Neuron (in vitro differentiated cells): ENCODE measurements around the gene MOCS3.
"Not testable (repeated sequence)": the region's sequence is repeated elsewhere in the genome, so short reads cannot be mapped to it uniquely, and the experiment has no call there.

Experiments used
- H2AFZ ChIP-seq: one replicate; pipeline ENCODE4 v1.6.1; 2013; ENCODE audit warnings: low read depth, mild to moderate bottlenecking, inconsistent platforms, low read length, moderate library complexity
- H3K27me3 ChIP-seq: one replicate; pipeline ENCODE4 v1.6.1; 2013; ENCODE audit warnings: low read length; ENCODE audit not compliant: insufficient read depth
- H3K36me3 ChIP-seq: one replicate; pipeline ENCODE4 v1.6.1; 2013; ENCODE audit warnings: low read length; ENCODE audit not compliant: insufficient read depth
- H3K4me1 ChIP-seq: one replicate; pipeline ENCODE4 v1.6.1; 2013; ENCODE audit warnings: low read length; ENCODE audit not compliant: insufficient read depth
- H3K4me3 ChIP-seq: 2 replicates; pipeline ENCODE4 v1.5.1; 2013; ENCODE audit warnings: mild to moderate bottlenecking, low read length, moderate library complexity
- H3K9me3 ChIP-seq: one replicate; pipeline ENCODE4 v1.6.1; 2013; ENCODE audit warnings: low read length

Gene MOCS3

DNA sequence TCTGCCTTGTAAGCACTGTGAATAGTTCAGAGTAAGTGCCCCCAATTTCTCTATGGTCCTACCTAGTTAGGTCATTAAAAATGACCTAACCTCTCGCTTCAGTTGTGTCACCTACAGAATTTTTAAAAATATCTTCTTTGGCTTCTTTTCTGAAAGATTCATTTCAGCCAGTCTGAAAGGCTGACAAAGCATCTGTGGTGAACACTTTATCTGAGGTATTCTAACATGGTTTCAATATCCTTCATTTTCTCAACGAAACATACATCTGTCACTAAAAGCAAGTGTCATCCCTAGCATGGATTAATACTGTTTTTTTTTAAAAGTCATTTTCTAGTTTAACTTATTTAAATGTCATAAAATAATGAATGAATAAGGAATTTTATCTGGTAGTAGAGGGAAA is 5.4 kb upstream of the MOCS3 start:
- H2AFZ ChIP-seq: no peak overlapping the region
- H3K36me3 ChIP-seq: peaks cover 54% of the 10 kb centered on the region
- H3K9me3 ChIP-seq: no peaks in the 10 kb centered on the region
- peaks cover 15% of the 10 kb centered on the region for H3K4me1 ChIP-seq
- no peak overlapping the region for H3K4me3 ChIP-seq
- H3K27me3 ChIP-seq: no peaks in the 10 kb centered on the region

GRCh38 chr20:50953821-50954220 is 4.8 kb upstream of the MOCS3 start:
- no peak overlapping the region for H2AFZ ChIP-seq
- H3K4me1 ChIP-seq: peaks cover 15% of the 10 kb centered on the region
- no peaks in the 10 kb centered on the region for H3K9me3 ChIP-seq
- peaks cover 51% of the 10 kb centered on the region for H3K36me3 ChIP-seq
- no peak overlapping the region for H3K4me3 ChIP-seq
- H3K27me3 ChIP-seq: no peaks in the 10 kb centered on the region

DNA sequence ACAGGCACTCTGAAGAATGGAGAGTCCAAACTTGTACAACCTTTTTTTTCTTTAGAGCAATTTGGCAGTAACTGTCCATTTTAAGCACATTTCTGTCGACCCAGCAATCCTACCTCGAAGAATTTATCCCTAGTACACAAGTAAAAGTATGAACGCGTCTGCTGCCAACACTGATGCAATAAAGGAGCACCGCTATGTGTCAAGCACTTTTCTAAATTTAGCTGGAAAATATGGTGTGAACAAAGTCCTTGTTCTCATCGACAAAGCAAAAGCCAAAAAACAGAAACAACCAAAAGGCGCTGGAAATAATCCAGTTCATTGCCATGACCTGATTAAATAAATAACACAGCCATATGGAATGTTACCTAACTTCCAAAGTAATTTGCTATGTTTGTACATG is 1.3 kb upstream of the MOCS3 start:
- H3K36me3 ChIP-seq: peaks cover 32% of the 10 kb centered on the region
- peaks cover 30% of the 10 kb centered on the region for H3K4me1 ChIP-seq
- H3K9me3 ChIP-seq: no peaks in the 10 kb centered on the region
- H3K27me3 ChIP-seq: no peaks in the 10 kb centered on the region
- H2AFZ ChIP-seq: no peak overlapping the region
- H3K4me3 ChIP-seq: peak overlapping the region; percentile 84

- H2AFZ ChIP-seq: peak within 1 kb of the TSS; percentile 69
- peaks cover 30% of the 10 kb centered on the region for H3K4me1 ChIP-seq
- peaks cover 27% of the 10 kb centered on the region for H3K36me3 ChIP-seq
- no peaks in the 10 kb centered on the region for H3K9me3 ChIP-seq
- H3K4me3 ChIP-seq: peak within 1 kb of the TSS; percentile 84
- no peaks in the 10 kb centered on the region for H3K27me3 ChIP-seq
Measured at GRCh38 chr20:50957798-50958614, 612 bp upstream of the MOCS3 start, which contains the start of gene DPM1. TSS of gene DPM1 (minus strand) at chr20:50958532. CDS start at chr20:50958523, 9 bp downstream.

- Histone ChIP-seq H3K9me3 (no peaks in the 10 kb centered on the region), H3K4me3 (peak overlapping the region; percentile 84), H3K36me3 (peaks cover 12% of the 10 kb centered on the region), H2AFZ (no peak overlapping the region), H3K4me1 (peaks cover 30% of the 10 kb centered on the region), H3K27me3 (no peaks in the 10 kb centered on the region)
Measured at GRCh38 chr20:50959543-50960126, 1.0 kb downstream of the MOCS3 start.

DNA sequence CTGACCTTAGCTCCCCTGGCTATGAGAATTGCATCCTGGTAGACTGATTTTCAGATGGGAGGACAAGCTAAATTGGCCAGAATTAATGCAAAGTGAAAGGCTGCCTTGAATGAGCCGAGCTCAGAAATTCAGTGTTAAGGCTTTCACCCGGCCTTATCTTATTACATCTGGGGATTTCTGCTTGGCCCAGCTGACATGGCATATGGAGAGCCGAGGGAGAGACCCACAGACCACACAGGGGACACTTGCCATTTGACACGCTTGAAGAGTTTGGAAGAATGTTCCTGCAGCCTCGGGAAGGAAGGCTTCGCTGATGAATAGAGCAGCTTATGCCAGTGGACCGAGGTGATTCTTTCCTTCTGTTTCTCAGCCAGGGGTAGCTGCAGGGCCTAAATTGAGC is 9.0 kb downstream of the MOCS3 start:
- Histone ChIP-seq H3K4me1 (peaks cover 28% of the 10 kb centered on the region), H2AFZ (peak overlapping the region; percentile 79), H3K27me3 (no peaks in the 10 kb centered on the region), H3K4me3 (peak overlapping the region; percentile 25), H3K9me3 (no peaks in the 10 kb centered on the region), H3K36me3 (no peaks in the 10 kb centered on the region)

- peak overlapping the region; percentile 25 for H3K4me3 ChIP-seq
- no peaks in the 10 kb centered on the region for H3K9me3 ChIP-seq
- peaks cover 28% of the 10 kb centered on the region for H3K4me1 ChIP-seq
- peak overlapping the region; percentile 79 for H2AFZ ChIP-seq
- H3K27me3 ChIP-seq: no peaks in the 10 kb centered on the region
- H3K36me3 ChIP-seq: no peaks in the 10 kb centered on the region
Measured at GRCh38 chr20:50968289-50968688, 9.7 kb downstream of the MOCS3 start.

- Histone ChIP-seq H3K36me3 (no peaks in the 10 kb centered on the region), H3K4me1 (peaks cover 28% of the 10 kb centered on the region), H3K9me3 (peaks cover 2% of the 10 kb centered on the region), H2AFZ (no peak overlapping the region), H3K4me3 (no peak overlapping the region), H3K27me3 (no peaks in the 10 kb centered on the region)
Measured at GRCh38 chr20:50969435-50969834, 10.8 kb downstream of the MOCS3 start.

- Histone ChIP-seq H3K9me3 (peaks cover 2% of the 10 kb centered on the region), H3K27me3 (no peaks in the 10 kb centered on the region), H2AFZ (no peak overlapping the region), H3K4me3 (no peak overlapping the region), H3K4me1 (peaks cover 28% of the 10 kb centered on the region), H3K36me3 (no peaks in the 10 kb centered on the region)
Measured at GRCh38 chr20:50969912-50970311, 11.3 kb downstream of the MOCS3 start.

- H3K9me3 ChIP-seq: peaks cover 2% of the 10 kb centered on the region
- H3K36me3 ChIP-seq: no peaks in the 10 kb centered on the region
- H2AFZ ChIP-seq: no peak overlapping the region
- peaks cover 19% of the 10 kb centered on the region for H3K4me1 ChIP-seq
- H3K4me3 ChIP-seq: no peak overlapping the region
- no peaks in the 10 kb centered on the region for H3K27me3 ChIP-seq
Measured at GRCh38 chr20:50975701-50976330, 17.2 kb downstream of the MOCS3 start.

DNA sequence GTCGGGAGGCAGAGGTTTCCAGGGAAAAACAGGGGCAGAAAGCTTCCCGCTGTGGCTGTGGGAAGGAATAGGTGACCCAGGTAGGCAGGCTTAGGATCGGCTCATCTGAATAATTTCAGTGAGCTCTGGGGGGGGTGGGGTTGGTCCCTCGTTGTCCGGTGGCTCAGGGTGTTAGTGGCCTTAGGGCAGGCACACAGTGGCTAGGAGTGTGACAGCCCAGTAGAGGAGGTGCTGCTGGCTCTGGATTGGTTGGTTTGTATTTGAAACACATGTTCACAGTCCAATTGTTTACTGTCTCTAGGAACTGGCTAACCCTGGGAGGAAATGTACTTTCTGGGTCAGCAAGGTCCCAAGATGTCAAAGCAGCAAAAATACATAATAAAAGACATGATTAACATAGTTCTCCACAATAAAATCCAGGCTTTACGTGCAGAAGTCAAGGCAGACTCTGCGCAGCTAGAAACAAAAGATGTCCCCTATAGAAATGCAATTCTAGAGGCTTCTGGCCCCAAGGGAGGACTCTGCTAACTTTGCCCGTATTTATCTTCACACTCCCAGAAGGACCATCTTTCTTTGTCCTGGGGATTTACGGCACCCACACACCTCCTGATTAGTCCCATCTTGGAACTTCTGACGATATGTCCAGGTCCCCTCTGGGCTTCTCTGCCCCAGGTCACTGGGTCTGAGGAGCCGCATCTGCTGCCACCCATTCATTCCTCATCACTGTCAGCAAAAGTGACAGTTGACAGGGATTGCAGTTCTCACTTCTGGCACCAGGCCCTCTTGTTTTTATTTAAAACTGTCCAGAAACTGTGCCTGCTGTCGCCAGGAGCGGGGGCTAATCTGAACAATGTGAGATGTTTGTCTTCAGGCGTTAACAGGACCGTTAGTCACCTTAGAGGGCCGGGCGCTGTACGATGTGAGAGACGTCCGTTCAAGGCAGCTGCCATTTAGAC is 18.7 kb downstream of the MOCS3 start:
- Histone ChIP-seq H3K36me3 (no peaks in the 10 kb centered on the region), H3K4me3 (no peak overlapping the region), H3K9me3 (peaks cover 2% of the 10 kb centered on the region), H3K27me3 (no peaks in the 10 kb centered on the region), H2AFZ (no peak overlapping the region), H3K4me1 (peaks cover 22% of the 10 kb centered on the region)

DNA sequence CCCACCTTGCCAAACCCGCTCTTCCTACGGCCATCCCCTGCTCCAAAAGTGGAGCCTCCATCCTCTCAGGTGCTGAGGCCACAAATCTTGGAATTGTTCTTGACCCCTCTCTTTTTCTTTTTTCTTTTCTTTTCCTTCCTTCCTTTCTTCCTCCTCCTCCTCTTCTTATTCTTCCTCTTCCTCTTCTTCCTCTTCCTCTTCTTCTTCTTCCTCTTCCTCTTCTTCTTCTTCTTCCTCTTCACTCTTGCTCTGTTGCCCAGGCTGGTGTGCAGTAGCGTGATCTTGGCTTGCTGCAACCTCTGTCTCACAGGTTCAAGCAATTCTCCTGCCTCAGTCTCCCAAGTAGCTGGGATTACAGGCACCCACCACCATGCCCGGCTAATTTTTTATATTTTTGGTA is 19.9 kb downstream of the MOCS3 start:
- H3K36me3 ChIP-seq, H3K4me3 ChIP-seq, H3K9me3 ChIP-seq, H3K27me3 ChIP-seq, H2AFZ ChIP-seq: not testable (repeated sequence)
- peaks cover 22% of the 10 kb centered on the region for H3K4me1 ChIP-seq
